HG03103 (cell line): ENCODE results near the gene PTH.

Experiments used
- ATAC-seq: cut with Tn5 transposase; IDR thresholded peaks from one replicate; pipeline ENCODE4 v1.9.1; 2021; ENCODE audit warnings: low read depth; ENCODE audit not compliant: unreplicated experiment

PTH gene

DNA sequence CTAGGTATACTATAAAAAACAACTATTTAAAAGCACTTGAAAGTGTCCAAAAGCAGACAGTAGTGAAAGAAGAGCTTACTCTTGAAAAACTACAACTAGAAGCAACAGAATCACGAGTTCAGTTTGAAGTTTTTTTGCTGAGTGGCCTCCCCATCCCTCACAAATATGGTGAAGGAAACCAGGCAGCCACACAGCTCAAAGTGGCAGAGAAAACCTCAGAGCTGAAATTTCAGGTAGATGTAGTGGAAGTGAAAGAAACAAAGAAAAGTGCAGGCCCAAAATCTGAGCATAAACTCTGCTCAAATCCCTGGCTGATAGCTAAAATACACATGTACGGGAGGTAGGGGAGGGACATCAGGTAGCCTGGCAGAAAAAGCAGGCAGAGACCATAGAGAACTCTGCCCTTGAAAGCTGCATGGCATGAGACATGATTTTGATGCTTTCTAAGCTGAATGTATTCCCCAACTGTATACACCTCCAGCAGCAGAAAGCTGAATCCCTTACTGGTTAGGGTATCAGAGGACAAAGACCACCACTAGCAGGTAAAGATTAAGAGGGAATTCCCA lies 44.9 kb downstream of the PTH start:
- no peak for ATAC-seq

DNA sequence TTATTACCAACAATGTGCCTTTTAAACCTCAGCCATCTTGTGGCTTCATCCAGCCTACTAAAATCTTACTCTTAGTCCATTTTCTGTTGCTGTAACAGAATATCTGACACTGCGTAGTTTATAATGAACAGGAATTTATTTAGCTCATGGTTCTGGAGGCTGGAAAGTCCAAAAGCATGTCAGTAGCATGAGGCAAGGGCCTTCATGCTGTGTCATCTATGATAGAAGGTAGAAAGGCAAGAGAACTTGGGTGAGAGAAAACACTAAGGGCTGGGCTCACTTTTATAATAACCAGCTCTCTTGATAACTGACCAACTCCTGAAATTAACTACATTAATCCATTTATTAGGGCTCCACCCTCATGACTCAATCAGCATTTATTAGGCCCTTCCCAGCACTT lies 46.3 kb downstream of the PTH start:
- ATAC-seq: no peak

GRCh38 chr11:13448876-13449275 lies 46.9 kb downstream of the PTH start:
- ATAC-seq: no peak

GRCh38 chr11:13446444-13446843 lies 49.4 kb downstream of the PTH start:
- no peak for ATAC-seq

- no peak for ATAC-seq
Measured at GRCh38 chr11:13445588-13445987, 50.2 kb downstream of the PTH start.
